Measurements from ENCODE around the gene ASB16.

DNA sequence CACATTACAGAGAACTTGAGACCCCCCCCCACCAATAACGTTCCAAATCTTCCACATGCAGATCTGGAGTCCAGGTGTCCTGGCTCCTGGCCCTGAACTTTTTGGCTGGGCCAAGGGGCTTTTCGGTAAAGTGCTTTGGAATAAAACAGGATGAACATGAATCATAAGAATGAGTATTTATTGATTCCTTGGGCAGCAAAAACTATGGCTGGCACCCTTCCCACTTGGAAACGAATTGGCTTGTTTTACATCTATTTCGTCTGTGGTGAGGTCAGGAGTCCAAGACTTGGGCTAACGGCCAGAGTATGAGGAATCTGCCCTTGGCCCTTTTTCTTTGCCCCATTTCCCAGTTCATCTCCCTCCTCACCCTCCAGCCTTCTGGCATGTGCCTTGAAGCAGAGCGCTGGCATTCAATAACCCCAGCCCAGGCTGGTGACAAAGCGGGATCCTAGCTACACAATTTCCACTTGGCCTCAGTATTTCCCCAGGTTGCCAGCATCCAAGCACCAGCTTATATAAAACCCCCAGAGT, 53.1 kb downstream of the ASB16 start:
- TF ChIP-seq POLR2A (IDR thresholded peaks at IDR 0.05; ENCODE audit: low read length) (peak; percentile 26), GATA1 (IDR thresholded peaks at IDR 0.05; ENCODE audit: low read depth, low read length) (no peak)

Data from erythroblast (primary cell).